NCI-H128 (cell line): ENCODE measurements around the gene CCDC85B.

Experiments used
- DNase-seq: peaks from one replicate; lab custom pipeline; 2025; ENCODE audit not compliant: unreplicated experiment; lab: John Stamatoyannopoulos, UW

CCDC85B gene

DNA sequence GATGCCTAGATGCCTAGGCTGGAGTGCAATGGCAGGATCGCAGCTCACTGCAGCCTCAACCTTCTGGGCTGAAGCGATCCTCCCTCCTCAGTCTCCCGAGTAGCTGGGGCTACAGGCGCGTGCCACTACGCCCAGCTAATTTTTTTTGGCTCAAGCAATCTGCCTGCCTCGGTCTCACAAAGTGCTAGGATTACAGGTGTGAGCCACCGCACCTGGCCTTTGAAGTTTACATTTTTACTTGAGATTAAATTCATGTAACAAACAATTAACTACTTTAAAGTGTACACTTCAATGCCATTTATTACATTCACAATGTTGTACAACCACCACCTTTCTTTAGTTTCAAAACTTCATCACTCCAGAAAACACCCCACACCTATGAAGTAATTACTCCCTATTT lies 13.2 kb downstream of the CCDC85B start:
- no peak for DNase-seq

DNA sequence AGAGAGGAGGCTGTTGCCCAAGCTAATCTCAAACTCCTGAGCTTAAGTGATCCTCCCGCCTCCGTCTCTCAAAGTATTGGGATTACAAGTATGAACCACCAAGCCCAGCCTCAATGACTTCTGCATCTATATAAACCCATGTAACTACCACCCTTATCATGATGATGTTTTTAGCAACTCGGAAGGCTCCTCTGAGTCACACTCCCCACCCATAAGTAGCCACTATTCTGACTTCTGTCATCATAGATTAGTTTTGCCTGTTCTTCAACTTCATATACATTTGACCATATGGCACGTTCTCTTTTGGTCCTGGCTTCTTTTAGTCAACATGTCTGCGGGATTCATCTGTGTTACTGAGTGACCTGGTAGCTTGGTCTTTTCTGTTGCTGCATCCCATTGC lies 16.1 kb downstream of the CCDC85B start:
- no peak for DNase-seq

DNA sequence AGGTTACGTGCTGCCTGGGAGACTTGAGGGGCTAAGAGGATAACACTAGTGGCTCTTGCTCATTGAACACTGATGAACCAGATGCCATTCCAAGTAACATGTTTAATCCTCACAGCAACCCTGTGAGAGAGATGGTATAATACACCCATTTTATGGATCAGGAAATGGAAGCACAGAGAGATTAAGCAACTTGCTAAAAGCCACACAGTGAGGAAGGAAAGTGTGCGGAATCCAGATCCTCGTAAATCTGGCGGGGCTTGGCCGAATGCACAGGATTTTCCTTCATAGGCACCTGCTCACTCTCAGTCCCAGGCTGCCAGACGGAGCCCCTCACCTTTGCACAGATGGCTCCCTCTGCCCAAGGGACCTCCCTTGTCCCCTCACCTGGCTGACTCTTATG lies 17.4 kb downstream of the CCDC85B start:
- DNase-seq = no peak

DNA sequence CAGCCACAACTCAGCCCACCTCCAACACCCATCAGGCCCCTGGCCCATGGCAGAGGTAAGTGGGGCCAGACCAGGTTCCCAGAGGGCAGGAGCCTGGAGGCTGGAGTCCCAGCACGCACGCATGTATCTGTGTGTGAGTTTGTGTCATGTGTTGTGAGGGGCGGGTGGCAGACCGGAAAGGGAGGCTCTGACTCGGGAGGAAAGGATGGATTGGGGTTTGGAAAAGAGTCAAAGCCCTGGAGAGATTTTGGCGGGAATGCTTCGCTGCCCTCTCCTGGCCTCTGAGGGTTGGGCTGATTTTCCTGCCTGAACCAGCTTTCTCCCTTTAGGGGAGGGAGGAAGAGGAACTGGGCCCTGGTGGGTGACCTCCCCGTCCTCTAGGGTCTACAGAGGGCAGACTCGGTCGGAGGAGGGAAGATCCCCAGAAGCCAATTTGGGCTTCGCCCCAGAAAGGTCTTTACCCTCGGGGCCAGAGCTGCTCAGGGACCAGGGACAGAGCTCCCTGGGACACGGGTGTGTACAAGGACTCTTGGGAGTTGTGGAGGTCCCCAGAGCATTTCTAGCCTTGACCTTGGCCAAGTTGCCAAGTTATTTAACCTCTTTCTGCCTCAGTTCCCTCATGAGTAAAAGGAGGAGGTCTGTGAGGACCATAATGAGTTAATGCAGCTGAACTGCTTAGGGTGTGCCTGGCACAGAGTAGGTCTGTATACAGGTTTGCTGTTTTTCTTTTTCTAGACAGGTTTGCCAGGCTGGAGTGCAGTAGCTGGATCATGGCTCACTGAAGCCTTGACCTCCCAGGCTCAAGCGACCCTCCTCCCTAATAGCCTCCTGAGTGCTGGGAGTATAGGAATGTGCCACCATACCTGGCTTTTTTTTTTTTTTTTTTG lies 21.5 kb downstream of the CCDC85B start:
- peak; percentile 28 for DNase-seq

DNA sequence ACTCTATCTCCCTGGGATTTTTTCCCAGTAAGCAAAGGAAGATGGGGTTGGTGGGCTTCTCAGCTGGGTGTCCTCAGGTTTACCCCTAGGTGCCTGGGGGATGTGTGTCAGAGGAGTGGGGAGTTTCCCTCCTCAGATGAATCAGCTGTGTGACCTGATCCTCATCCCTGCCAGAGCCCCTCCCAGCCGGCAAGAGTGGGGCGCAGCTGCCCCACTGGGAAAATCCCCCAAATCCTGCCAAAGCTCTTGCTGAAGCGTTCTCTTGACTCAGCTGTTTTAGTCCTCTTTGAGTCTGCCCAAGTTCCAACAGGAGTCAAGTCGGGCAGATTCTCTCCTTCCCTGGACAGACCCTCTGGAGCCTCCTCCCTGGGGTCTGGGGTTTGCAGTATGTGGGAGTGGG lies 22.4 kb downstream of the CCDC85B start:
- DNase-seq = no peak

DNA sequence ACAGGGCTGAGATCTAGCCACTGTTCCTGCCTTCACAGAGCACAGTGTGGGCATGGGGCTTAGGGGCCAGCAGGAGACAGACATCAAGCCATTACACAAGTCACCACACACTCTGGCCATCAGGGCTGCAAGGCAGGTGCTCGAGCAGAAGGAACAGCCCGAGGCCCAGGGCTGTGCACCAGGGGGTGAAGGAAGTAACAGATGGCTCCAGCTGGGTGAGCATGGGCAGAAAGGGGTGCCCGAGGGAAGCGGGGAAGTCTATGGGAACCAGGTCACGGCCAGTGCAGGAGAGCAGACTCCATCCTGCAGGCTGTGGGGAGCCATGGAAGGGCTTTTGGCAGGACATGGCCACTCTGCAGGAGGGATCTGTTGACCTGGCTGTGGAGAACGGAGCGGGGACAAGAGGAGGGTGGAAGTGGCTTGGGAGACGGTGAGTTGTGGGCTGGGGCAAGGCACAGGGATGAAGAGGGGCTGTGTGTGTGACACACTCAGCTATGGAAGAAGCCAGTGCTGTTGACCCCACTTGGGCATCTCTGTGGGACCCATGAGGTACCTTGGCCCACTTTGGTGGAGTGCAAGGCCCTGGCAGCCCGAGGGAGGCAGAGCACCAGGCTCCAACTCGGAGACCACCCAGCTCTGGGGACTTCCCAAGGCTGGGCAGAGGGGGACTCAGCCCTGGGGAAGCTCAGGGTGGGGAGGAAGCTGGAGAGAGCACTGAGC lies 24.8 kb downstream of the CCDC85B start:
- no peak for DNase-seq

DNA sequence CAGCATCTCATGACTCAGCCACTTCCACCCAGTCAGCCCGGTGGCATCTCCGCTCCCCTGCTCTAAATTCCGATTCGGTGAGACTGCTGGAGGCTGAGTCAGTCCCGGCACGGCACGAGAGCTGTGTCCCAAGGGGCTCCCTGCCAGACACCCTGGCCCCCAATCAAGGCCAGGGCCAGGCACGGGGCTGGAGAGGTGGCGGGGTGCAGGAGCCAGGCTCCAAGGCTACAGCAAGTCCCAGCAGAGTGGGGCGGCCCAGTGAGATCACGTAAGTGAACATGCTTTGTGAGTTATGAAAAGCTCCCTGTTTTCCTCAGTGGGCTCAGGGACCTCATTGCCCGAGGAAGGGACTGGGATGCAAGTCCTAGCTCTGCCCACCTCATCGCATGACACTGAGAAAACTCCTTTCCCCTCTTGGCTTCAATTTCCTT lies 25.4 kb downstream of the CCDC85B start:
- DNase-seq = no peak

DNA sequence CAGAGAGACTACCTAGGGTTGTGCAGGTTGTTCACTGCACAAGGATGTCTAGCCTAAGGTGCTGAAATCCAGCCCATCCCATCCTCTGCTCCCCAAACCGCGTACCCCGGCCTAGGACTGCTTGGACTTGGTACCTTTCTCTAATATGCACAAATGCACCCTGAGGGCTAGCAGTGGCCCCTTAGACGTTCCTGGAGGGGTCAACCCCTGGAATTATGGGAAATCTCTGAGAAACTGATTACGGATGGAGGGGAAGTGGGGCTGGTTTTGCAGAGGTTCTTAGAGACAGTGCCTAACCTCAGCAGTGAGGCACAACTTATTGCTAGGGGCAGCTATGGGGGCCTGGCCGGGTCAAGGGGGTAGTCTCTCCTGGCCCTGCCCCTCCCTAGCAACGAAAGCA lies 25.9 kb downstream of the CCDC85B start:
- no peak for DNase-seq

DNA sequence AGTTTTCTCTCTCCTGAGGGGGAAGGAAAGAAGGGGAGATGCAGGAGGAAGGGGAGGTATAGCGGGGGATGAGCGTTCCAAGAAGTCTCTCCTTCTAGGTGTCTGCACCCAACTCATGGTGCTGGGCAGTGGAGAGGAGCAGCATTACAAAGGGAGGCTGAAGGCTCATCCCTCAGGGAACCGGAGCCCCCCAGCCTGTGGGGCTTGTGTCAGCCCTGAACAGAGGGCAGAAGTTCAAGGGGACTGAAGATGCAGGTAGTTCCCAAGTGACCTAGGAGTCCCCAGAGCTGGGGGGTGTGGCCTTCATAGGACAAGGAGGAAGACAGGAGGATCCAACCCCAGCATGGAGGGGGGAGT lies 26.6 kb downstream of the CCDC85B start:
- DNase-seq = no peak

DNA sequence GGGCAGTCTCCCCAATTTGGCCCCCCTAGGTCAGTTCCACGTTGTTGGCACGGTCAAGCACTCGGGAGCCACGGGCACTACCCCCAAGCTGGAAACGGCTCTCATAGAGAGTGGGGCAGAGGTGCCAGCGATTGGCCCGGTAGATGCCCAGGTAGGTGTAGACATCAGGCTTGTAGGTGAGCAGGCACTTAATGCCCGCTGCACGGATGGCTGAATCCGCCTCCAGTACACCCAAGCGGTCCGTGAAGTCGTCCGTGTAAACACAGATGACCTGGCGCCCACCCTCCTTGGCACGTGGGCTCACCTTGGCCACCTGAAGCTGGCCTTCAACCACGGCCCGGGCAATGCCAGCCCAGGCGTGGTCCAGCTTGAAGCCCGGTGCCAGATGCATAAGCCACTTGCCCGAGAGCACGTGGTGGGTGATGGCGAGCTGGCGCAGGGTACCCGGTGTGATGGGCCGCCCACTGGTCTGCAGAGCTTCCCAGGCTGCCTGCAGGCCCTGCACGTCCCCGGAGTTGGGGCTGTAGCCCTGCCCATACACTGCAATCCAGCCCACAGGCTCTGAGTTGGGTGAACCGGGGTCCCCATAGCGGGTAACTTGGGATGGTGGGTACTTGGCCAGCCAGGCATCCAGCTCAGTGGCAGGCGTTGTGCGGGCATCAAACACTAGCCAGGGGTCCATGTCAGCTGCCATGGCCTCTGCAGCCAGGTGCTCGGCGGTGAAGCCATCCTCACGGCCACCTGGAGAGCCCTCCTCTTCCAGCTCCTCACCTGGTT lies 27.1 kb downstream of the CCDC85B start:
- no peak for DNase-seq

DNA sequence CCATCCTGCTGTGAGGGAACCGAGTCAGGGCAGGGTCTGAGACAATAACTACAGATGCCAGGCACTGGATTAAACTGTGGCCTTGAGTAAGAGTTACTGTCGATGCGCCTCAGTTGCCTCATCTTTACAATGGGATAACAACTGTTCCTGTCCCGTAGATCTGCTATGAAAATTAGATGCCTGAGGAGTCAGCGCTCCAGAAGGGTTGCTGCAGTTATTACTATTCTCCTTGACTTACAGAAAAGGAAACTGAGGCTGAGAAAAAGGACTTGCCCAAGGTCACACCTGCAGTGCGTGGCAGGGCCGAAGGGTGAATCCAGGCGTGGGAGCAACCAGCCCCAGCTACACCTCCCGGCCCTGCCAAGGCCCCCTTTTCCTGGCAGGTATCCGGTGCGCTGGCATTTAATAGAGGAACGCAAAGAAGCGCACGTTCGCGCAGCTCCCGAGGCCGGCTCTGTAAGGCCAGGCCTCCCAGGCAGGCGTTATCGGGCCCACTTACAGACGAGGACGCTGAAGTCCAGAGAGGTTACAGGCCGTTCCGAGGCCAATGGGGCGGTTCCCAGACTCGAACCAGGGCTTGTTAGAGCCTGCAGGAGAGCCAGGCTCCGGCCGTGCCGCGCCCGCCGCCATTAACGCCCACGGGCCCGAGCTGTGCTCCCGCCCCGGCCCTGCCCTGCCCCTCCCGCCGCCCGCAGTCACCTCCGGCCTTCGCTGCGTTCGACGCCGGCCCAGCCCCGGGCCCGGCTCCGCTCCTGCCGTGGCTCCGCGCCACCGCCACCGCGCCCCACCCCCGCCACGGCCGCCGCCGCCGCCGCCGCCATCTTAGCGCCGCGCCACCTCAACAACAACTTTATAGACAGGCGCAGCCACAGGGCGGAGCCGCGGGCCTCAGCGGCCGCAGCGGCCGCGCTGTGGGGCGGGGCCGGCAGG lies 28.0 kb downstream of the CCDC85B start, which contains the start of gene C11orf68:
TSS of gene C11orf68 (minus strand) at position 852 of the 930 bp plus-strand sequence. CDS start at position 821, 31 bp downstream.
- DNase-seq = no peak

DNA sequence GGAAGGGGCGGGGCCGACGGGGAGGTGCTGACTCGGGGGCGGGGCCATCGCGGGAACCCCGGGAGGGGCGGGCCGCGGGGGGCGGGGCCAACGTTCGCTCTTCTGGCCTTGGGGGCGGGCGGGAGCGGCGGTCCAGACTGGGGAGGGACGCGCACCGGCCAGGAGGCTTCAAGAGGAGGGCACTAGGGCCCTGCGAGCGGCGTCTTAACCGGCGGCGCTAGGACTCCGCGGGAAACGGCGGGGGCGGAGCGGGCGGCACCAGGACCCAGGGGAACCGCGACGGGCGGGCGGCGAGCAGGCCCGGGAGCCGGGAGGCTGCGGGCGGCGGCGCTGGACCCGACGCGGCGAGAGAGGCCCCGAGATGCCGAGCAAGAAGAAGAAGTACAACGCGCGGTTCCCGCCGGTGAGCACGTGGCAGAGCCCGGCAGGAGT lies 28.7 kb downstream of the CCDC85B start, which contains the start of gene DRAP1:
TSS of gene DRAP1 (plus strand) at position 286 of the 432 bp plus-strand sequence. CDS start at position 362, 76 bp downstream.
- peak; percentile 90 for DNase-seq

DNA sequence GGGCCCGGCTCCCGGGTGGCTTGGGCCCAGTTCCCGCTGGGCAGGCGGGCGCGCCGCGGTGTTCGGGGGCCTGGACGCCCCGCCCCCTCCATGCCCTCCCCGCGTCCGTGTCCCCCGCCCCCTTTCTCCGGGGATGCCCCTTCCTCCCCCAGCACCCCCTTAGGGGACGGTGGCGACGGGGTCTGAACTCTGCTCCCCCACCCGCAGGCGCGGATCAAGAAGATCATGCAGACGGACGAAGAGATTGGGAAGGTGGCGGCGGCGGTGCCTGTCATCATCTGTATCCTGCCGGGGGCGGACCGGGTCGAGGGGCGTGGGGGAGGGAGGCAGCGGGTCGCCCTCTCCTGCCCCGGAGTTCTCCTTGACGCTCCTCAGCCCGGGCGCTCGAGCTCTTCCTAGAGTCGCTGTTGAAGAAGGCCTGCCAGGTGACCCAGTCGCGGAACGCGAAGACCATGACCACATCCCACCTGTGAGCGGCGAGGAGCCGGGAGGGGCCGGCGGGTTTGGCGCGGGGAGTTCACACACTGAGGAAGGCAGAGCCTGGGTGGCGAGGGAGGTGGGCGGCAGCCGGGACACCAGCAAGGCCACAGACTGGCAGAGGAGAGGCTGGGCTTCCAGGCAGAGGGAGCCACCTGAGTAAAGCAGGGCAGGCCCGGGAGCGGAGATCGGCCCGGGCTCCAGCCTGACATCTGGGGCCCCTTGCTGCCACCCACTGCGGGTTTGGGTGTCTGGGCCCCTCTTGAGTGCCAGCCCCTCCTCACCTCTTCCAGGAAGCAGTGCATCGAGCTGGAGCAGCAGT lies 29.3 kb downstream of the CCDC85B start:
- no peak for DNase-seq

DNA sequence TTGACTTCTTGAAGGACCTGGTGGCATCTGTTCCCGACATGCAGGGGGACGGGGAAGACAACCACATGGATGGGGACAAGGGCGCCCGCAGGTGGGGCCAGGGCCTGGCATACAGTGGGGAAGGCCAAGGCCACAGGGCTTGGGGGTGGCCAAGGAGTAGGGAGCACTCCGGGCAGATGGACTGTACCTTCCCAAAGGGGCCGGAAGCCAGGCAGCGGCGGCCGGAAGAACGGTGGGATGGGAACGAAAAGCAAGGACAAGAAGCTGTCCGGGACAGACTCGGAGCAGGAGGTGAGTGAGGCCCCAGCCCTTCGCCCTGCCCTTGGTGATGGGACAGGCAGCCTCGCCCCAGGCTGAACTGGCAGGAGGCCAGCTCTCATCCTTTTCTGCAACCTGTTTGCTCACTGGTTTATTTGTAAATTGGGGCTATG lies 29.9 kb downstream of the CCDC85B start:
- DNase-seq = no peak

DNA sequence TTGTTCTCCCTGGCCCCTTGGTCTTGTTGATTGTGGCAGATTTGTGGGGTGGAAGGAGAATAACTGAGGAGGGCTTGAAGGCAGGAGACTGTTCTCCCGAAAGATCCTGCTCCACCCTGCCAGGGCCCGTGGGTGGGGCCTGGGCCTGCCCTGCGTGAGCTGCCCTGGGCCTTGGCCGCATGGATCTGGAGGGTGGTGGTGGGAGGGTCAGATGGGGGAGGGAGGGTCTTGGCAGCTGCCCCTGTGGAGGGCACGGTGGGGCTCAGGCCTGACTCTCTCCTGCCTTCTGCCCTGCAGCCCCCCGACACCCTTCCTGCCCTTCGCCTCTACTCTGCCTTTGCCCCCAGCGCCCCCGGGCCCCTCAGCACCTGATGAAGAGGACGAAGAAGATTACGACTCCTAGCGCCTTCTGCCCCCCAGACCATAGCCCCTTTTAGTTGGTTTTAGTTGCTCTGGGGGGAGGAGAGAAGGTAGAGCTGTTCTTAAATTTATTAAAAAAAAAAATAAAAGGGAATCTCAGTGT lies 30.6 kb downstream of the CCDC85B start:
- DNase-seq = no peak

DNA sequence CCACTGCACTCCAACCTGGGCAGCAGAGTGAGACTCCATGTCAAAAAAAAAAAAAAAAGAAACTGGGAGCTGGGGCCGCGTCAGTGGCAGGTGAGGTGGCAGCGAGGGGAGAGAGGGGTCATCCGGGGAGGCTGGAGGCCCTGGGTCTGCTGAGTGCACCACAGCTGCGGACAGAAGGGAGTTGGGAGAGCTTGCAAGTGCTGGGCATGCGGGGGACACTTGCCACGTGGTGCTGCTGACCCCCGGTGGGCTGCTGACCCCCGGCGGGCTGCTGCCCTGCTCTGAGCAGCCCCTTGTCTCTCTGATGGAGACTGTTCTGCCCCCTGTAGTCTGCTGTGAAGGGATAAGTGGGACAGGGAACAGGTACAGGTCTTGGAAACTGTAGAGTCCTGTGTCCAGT lies 31.4 kb downstream of the CCDC85B start:
- DNase-seq = no peak

DNA sequence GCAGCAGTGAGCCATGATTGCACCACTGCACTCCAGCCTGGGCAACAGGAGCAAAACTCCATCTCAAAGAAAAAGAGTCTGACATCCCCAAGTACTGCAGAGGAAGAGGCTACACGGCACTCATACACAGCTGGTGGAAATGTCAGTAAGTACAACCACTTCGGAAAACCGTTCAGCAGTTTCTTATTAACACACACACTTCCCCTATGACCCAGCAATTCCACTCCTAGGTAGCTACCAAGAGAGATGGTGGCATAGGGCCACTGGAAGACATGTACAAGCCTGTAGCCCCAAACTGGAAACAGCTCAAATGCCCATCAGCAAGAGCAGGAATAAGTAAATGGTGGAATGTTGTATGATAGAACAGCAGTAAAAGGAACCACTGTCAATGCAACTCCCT lies 32.1 kb downstream of the CCDC85B start:
- DNase-seq = no peak

DNA sequence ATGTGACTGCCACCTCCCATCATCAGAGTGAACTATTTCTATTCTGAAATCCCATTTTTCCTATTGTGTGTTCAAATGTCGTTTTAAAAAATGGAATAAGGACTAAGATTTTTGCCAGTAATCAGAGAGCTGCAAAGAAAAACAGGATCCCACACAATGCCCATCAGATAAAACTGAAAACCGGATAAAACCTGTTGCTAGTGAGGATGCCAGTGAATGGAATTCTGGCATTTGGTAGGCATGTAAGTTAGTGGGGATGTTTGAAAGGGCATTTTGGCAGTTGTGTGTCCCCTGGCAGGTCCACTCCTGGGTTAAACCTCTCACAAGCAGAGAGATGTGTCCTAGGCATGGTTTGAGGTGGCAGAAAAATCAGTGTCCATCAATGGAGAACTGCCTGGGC lies 34.9 kb downstream of the CCDC85B start:
- no peak for DNase-seq

DNA sequence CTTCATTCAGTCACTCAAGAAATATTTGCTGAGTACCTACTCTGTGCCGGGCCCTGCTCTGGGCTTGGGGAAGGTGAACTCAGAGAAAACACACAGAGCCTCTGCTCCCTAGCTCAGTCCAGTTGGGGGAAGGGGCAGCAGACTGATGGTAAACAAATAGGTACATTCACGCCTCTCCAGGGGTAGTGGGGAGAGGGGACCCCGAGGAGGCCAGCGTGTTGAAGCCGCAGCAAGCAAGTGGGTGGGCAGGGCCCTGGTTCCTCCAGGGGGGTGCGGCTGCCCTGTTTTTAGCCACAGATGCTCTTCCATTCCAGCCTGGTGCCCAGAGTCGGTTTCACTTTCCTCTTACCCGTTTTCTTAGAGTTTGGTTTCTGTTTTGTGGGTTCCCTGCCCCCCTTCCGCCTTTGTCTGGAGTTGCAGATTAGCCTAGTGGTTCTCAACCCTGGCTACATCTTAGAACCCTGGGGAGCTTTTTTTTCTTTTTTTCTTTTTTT lies 37.5 kb downstream of the CCDC85B start:
- DNase-seq = no peak
